HepG2 (cell line): ENCODE results near the gene ZNF773. TPM values are rescaled to one million over a fixed set of nuclear protein-coding genes. Genes with fewer than 3 reads are reported as not detected.

ENCODE experiments used
- ARNTL ChIP-seq: sonication (generic); formaldehyde crosslinking; IDR thresholded peaks from 2 replicates; pipeline ENCODE4 v1.4.0; 2020; ENCODE audit warnings: mild to moderate bottlenecking, missing genetic modification reagents
- BHLHE40 ChIP-seq: IDR thresholded peaks from 2 replicates; pipeline ENCODE4 v1.6.1; 2011; ENCODE audit warnings: low read length, improper control_type of control experiment
- CREB3 ChIP-seq: sonication (generic); formaldehyde crosslinking; IDR thresholded peaks from 2 replicates; pipeline ENCODE4 v1.5.0; 2020; ENCODE audit warnings: missing genetic modification reagents
- FLYWCH1 ChIP-seq: sonication (generic); formaldehyde crosslinking; IDR thresholded peaks from 2 replicates; pipeline ENCODE4 v1.8.1; 2023; ENCODE audit warnings: mild to moderate bottlenecking, missing genetic modification reagents
- FOXM1 ChIP-seq: sonication (generic); formaldehyde crosslinking; IDR thresholded peaks from 2 replicates; pipeline ENCODE4 v1.5.0; 2020; ENCODE audit warnings: missing genetic modification reagents
- NFKB2 ChIP-seq: sonication (generic); formaldehyde crosslinking; IDR thresholded peaks from 2 replicates; pipeline ENCODE4 v1.4.0; 2020; ENCODE audit warnings: missing genetic modification reagents, borderline replicate concordance
- NR0B2 ChIP-seq: sonication (generic); formaldehyde crosslinking; IDR thresholded peaks from 2 replicates; pipeline ENCODE4 v1.4.0; 2020; ENCODE audit warnings: mild to moderate bottlenecking, missing genetic modification reagents
- NR2F1 ChIP-seq, 2 experiments: fragments of 450-650 bp in 1 of 2; formaldehyde crosslinking in 1 of 2; IDR thresholded peaks; 2 replicates each; pipeline versions ENCODE4 v1.5.0 to v1.6.1; 2016 to 2020; ENCODE audit warnings: mild to moderate bottlenecking in 1 of 2, missing compliant biosample characterization in 1 of 2, missing genetic modification reagents in 1 of 2, moderate library complexity in 1 of 2
- NR2F6 ChIP-seq, 2 experiments: IDR thresholded peaks; 2 replicates each; pipeline ENCODE4 v1.6.1; 2016; ENCODE audit warnings: antibody characterized with exemption in 1 of 2, mild to moderate bottlenecking in 1 of 2
- PCBP1 ChIP-seq: fragments of 200-400 bp; formaldehyde crosslinking; IDR thresholded peaks from 2 replicates; pipeline ENCODE4 v1.6.1; 2017; ENCODE audit warnings: mild to moderate bottlenecking, low read depth, low read length, borderline replicate concordance
- PPARG ChIP-seq: conservative IDR thresholded peaks from 2 replicates; pipeline ENCODE4 v1.6.1; 2016; ENCODE audit warnings: missing biosample characterization, missing genetic modification reagents
- REPIN1 ChIP-seq: sonication (generic); formaldehyde crosslinking; IDR thresholded peaks from 2 replicates; pipeline ENCODE4 v1.8.0; 2022; ENCODE audit warnings: missing genetic modification reagents, low read depth, mild to moderate bottlenecking, borderline replicate concordance
- SNAPC4 ChIP-seq: sonication (generic); formaldehyde crosslinking; IDR thresholded peaks from 2 replicates; pipeline ENCODE4 v1.4.0; 2020; ENCODE audit warnings: mild to moderate bottlenecking, missing genetic modification reagents
- TEAD3 ChIP-seq: optimal IDR thresholded peaks from 2 replicates; pipeline ENCODE3; 2016; ENCODE audit warnings: borderline replicate concordance
- ZHX1 ChIP-seq: sonication (generic); formaldehyde crosslinking; IDR thresholded peaks from 2 replicates; pipeline ENCODE4 v1.8.1; 2022; ENCODE audit warnings: low read depth, mild to moderate bottlenecking, missing genetic modification reagents
- ZNF343 ChIP-seq: sonication (generic); formaldehyde crosslinking; IDR thresholded peaks from 2 replicates; pipeline ENCODE4 v1.4.0; 2020; ENCODE audit warnings: mild to moderate bottlenecking, missing genetic modification reagents
- ZNF619 ChIP-seq: sonication (generic); formaldehyde crosslinking; IDR thresholded peaks from 2 replicates; pipeline ENCODE4 v1.4.0; 2020; ENCODE audit warnings: mild to moderate bottlenecking, missing genetic modification reagents
- ZNF670 ChIP-seq: sonication (generic); formaldehyde crosslinking; IDR thresholded peaks from 2 replicates; pipeline ENCODE4 v1.8.0; 2022; ENCODE audit warnings: mild to moderate bottlenecking, missing genetic modification reagents, borderline replicate concordance
- ZNF777 ChIP-seq: sonication (generic); formaldehyde crosslinking; IDR thresholded peaks from 2 replicates; pipeline ENCODE4 v1.4.0; 2020; ENCODE audit warnings: missing genetic modification reagents
- polyA plus RNA-seq, 8 experiments: library from polyadenylated mRNA; depleted of rRNA in 3 of 8; stranded (reverse) in 7 of 8; unstranded in 1 of 8; fragments of >200 nt; fragmentation: Illumina TruSeq in 4 of 8; extraction: Trizol in 4 of 8; gene quantifications; 2 replicates each; pipeline versions ENCODE4 v1.2.1 to v1.2.3, GENCODE V29; 2011 to 2016; ENCODE audit warnings: low read depth in 4 of 8, missing spikeins in 1 of 8, mixed read lengths in 1 of 8; ENCODE audit not compliant: insufficient read depth in 1 of 8
- total RNA-seq, 5 experiments: library from RNA; depleted of rRNA; stranded (reverse); fragments of >200 nt; fragmentation: Illumina TruSeq; extraction: Trizol; gene quantifications; 2 replicates each; pipeline ENCODE4 v1.2.3, GENCODE V29; 2016; ENCODE audit warnings: low read depth in 1 of 5

Gene ZNF773
- total and polyA plus RNA-seq, 2 of the 13 experiments (the other 11 are each of a cell fraction or from before 2014, with no cell fraction given), result 5.7 to 6.7 TPM

- TF ChIP-seq ZNF670 (CRISPR knock-in tag) (0 out of 2 replicates have a peak, but pooled peaks have one; percentile 67), NR2F6 (IDR thresholded peaks at IDR 0.05) (no peak), NR2F6 (CRISPR knock-in tag; IDR thresholded peaks at IDR 0.05) (no peak), ARNTL (no peak), PPARG (CRISPR knock-in tag) (0 out of 2 replicates have a peak, but pooled peaks have one; percentile 13), NR2F1 (CRISPR knock-in tag; IDR thresholded peaks at IDR 0.05) (no peak), TEAD3 (CRISPR knock-in tag) (peak; percentile 6), ZNF619 (no peak), FOXM1 (CRISPR knock-in tag) (no peak), NR0B2 (CRISPR knock-in tag) (peak; percentile 72; the same call in 1 of the 2 replicates), ZHX1 (no peak), BHLHE40 (no peak), ZNF343 (CRISPR knock-in tag) (no peak), SNAPC4 (CRISPR knock-in tag) (no peak), CREB3 (CRISPR knock-in tag) (no peak), REPIN1 (CRISPR knock-in tag) (no peak), ZNF777 (CRISPR knock-in tag) (no peak), FLYWCH1 (CRISPR knock-in tag) (no peak), NFKB2 (CRISPR knock-in tag) (peak; percentile 47; the same call in 1 of the 2 replicates), PCBP1 (no peak)
Measured at GRCh38 chr19:57477191-57478008, 22.3 kb upstream of the ZNF773 start, which contains the start of gene ZNF772 (continued).
